Lung (tissue), 16 donors: ENCODE results near the gene CCDC192. TPM values are rescaled to one million over a fixed set of nuclear protein-coding genes. Genes with fewer than 3 reads are reported as not detected.

ENCODE experiments used
- ATAC-seq: fragments of 200-7000 bp; cut with Tn5 transposase; one replicate; pipeline ENCODE4 v1.9.1; 2020; ENCODE audit warnings: moderate number of reproducible peaks; ENCODE audit not compliant: insufficient read depth, low FRiP score
- DNase-seq, 3 donors: peaks; one replicate each; pipeline ENCODE4 v3.0.0-alpha.2; 2013 to 2017
- H3K27ac ChIP-seq, 2 donors: one replicate each; pipeline ENCODE4 v1.5.1; 2013; ENCODE audit warnings: mild to moderate bottlenecking in 2 of 2, moderate library complexity in 2 of 2, control low read depth in 1 of 2, inconsistent platforms in 1 of 2, low read depth in 1 of 2, low read length in 1 of 2
- H3K27me3 ChIP-seq, 3 donors: one replicate each; pipeline ENCODE4 v1.5.1; 2013; ENCODE audit warnings: low read length in 2 of 3; ENCODE audit not compliant: control insufficient read depth in 3 of 3, insufficient read depth in 3 of 3
- H3K36me3 ChIP-seq, 4 donors: one replicate each; pipeline ENCODE4 v1.5.1; 2013; ENCODE audit warnings: low read length in 4 of 4, mild to moderate bottlenecking in 1 of 4, moderate library complexity in 1 of 4; ENCODE audit not compliant: control insufficient read depth in 4 of 4, insufficient read depth in 4 of 4
- H3K4me1 ChIP-seq, 5 donors: one replicate each; pipeline ENCODE4 v1.5.1; 2013; ENCODE audit warnings: low read length in 5 of 5, mild to moderate bottlenecking in 2 of 5, moderate library complexity in 1 of 5; ENCODE audit not compliant: control insufficient read depth in 5 of 5, insufficient read depth in 5 of 5
- H3K4me3 ChIP-seq: one replicate; pipeline ENCODE4 v1.5.1; 2013; ENCODE audit warnings: mild to moderate bottlenecking, control low read depth, moderate library complexity
- H3K9ac ChIP-seq, 2 donors: one replicate each; pipeline ENCODE4 v1.5.1; 2013; ENCODE audit warnings: low read length in 2 of 2, control low read depth in 1 of 2; ENCODE audit not compliant: insufficient read depth in 1 of 2
- H3K9me3 ChIP-seq, 4 donors: one replicate each; pipeline ENCODE4 v1.5.1; 2013; ENCODE audit warnings: low read length in 3 of 4, mild to moderate bottlenecking in 1 of 4, moderate library complexity in 1 of 4; ENCODE audit not compliant: control insufficient read depth in 4 of 4, insufficient read depth in 3 of 4
- CTCF ChIP-seq: IDR thresholded peaks from 2 replicates; pipeline ENCODE4 v1.5.1; 2012; ENCODE audit warnings: mild to moderate bottlenecking; ENCODE audit errors: control extremely low read depth, extremely low read depth
- WGBS, 2 donors: extraction: QIAGEN DNeasy Blood & Tissue Kit; methylation state at CpG; one replicate each; pipeline ENCODE4 v1.1.7; 2013; 5-methylcytosine and 5-hydroxymethylcytosine counted together
- long read RNA-seq, 5 donors: transcript quantifications; one replicate each; lab custom pipeline, GENCODE V29; 2026
- polyA plus RNA-seq, 2 donors: library from polyadenylated mRNA; stranded (reverse); fragments of 200-250 nt; gene quantifications; one replicate each; pipeline ENCODE4 v1.2.1, GENCODE V29; 2013
- total RNA-seq, 2 donors: library from RNA; depleted of rRNA in 1 of 2; stranded (reverse); fragments of >200 nt in 1 of 2; gene quantifications; one replicate each; pipeline ENCODE4 v1.2.1, GENCODE V29; 2014 to 2021
- donor health status: control.
- donor health status: control.
- donor health status: Bipolar disorder and iron deficiency.
- donor health status: healthy.
- donor health status: DM: yes; HTN: yes; CAD: no.

Gene CCDC192
- total RNA-seq, result under 1 TPM in 1 of 2 donors, not detected in 1; 0.40 TPM
- under 1 TPM; 0.08 to 0.47 TPM for polyA plus RNA-seq
- long read RNA-seq, donor 1, result 0 reads
- long read RNA-seq, donor 2, result 0 reads
- long read RNA-seq, donor 3, result 0 reads
- long read RNA-seq, donor 4, result 0 reads
- long read RNA-seq, donor 5, result 0 reads

GRCh38 chr5:127702926-127703561 is at the start of gene CCDC192:
Gene CCDC192 (plus strand): TSS chr5:127703391. CDS start chr5:127703446, 55 bp downstream.
- peaks cover 0 to 17% (median 0%) of the 10 kb centered on the region in 5 donors for H3K4me1 ChIP-seq
- no peak within 1 kb of the TSS for H3K27ac ChIP-seq

GRCh38 chr5:127656825-127657224 is 46.4 kb upstream of the CCDC192 start:
- no peaks in the 10 kb centered on the region for H3K27me3 ChIP-seq
- no peaks in the 10 kb centered on the region for H3K9me3 ChIP-seq
- no peak for ATAC-seq
- no peak overlapping the region for H3K4me3 ChIP-seq
- no peak overlapping the region for H3K27ac ChIP-seq
- DNase-seq, result no peak
- H3K36me3 ChIP-seq, result no peaks in the 10 kb centered on the region
- H3K9ac ChIP-seq, result no peak overlapping the region
- TF ChIP-seq CTCF, result no peak
- peaks cover 0 to 8% (median 0%) of the 10 kb centered on the region in 5 donors for H3K4me1 ChIP-seq
- 82 to 88% methylated on average over 6 of the region's 6 CpGs for WGBS, 2 donors

More at GRCh38 chr5:127702926-127703561, at the start of gene CCDC192:
- no peak for DNase-seq
- 46 to 78% methylated on average over 5 of the region's 5 CpGs for WGBS, 2 donors
- no peak within 1 kb of the TSS for H3K9ac ChIP-seq
- no peaks in the 10 kb centered on the region for H3K36me3 ChIP-seq
- no peaks in the 10 kb centered on the region for H3K9me3 ChIP-seq
- no peak within 1 kb of the TSS for H3K4me3 ChIP-seq
- H3K27me3 ChIP-seq, result no peaks in the 10 kb centered on the region
- no peak for TF ChIP-seq CTCF
- ATAC-seq, result no peak

GRCh38 chr5:127660047-127660733 is 43.0 kb upstream of the CCDC192 start:
- no peaks in the 10 kb centered on the region for H3K9me3 ChIP-seq
- H3K9ac ChIP-seq, result peak overlapping the region in 1 of 2 donors; percentile 28
- H3K27me3 ChIP-seq, result no peaks in the 10 kb centered on the region
- peaks cover 0 to 8% (median 0%) of the 10 kb centered on the region in 5 donors for H3K4me1 ChIP-seq
- DNase-seq (no peak), ATAC-seq (no peak)
- no peak overlapping the region for H3K27ac ChIP-seq
- TF ChIP-seq CTCF, result no peak
- H3K36me3 ChIP-seq, result no peaks in the 10 kb centered on the region
- 60 to 65% methylated on average over 3 of the region's 3 CpGs for WGBS, 2 donors
- no peak overlapping the region for H3K4me3 ChIP-seq
